H9 (cell line): ENCODE results near the gene CACNA1H. TPM values are rescaled to one million over a fixed set of nuclear protein-coding genes. Genes with fewer than 3 reads are reported as not detected.

Experiments
- DNase-seq: peaks from one replicate; pipeline ENCODE4 v3.0.0-alpha.2; 2017
- H2AFZ ChIP-seq: one replicate; pipeline ENCODE4 v1.6.1; 2013; ENCODE audit warnings: mild to moderate bottlenecking, low read length, control low read depth, moderate library complexity
- H2AK5ac ChIP-seq: 2 replicates; pipeline ENCODE4 v1.6.1; 2013; ENCODE audit warnings: low read length, control low read depth, mixed read lengths; ENCODE audit not compliant: insufficient read length
- H2BK120ac ChIP-seq: one replicate; pipeline ENCODE4 v1.6.1; 2013; ENCODE audit warnings: low read depth, mild to moderate bottlenecking, low read length, control low read depth, inconsistent platforms; ENCODE audit not compliant: poor library complexity, severe bottlenecking
- H2BK12ac ChIP-seq: 2 replicates; pipeline ENCODE4 v1.6.1; 2013; ENCODE audit warnings: low read length, control low read depth, mixed read lengths, low read depth; ENCODE audit not compliant: insufficient read length
- H2BK15ac ChIP-seq: 2 replicates; pipeline ENCODE4 v1.6.1; 2013; ENCODE audit warnings: low read depth, low read length, control low read depth
- H2BK20ac ChIP-seq: one replicate; pipeline ENCODE4 v1.6.1; 2013; ENCODE audit warnings: low read depth, mild to moderate bottlenecking, low read length, control low read depth, inconsistent platforms; ENCODE audit not compliant: poor library complexity, severe bottlenecking
- H2BK5ac ChIP-seq: 2 replicates; pipeline ENCODE4 v1.6.1; 2013; ENCODE audit warnings: low read length, control low read depth, mixed read lengths; ENCODE audit not compliant: insufficient read length
- H3K14ac ChIP-seq: 2 replicates; pipeline ENCODE4 v1.6.1; 2013; ENCODE audit warnings: low read length, control low read depth; ENCODE audit not compliant: insufficient read depth
- H3K18ac ChIP-seq: 2 replicates; pipeline ENCODE4 v1.6.1; 2013; ENCODE audit warnings: low read depth, mild to moderate bottlenecking, mixed read lengths, low read length, control low read depth; ENCODE audit not compliant: insufficient read length
- H3K23ac ChIP-seq: 2 replicates; pipeline ENCODE4 v1.6.1; 2013; ENCODE audit warnings: low read length, control low read depth, mixed read lengths, low read depth; ENCODE audit not compliant: insufficient read length
- H3K23me2 ChIP-seq: 2 replicates; pipeline ENCODE4 v1.6.1; 2013; ENCODE audit warnings: low read depth, mild to moderate bottlenecking, mixed read lengths, low read length, control low read depth; ENCODE audit not compliant: insufficient read length, poor library complexity, severe bottlenecking
- H3K27ac ChIP-seq: 2 replicates; pipeline ENCODE4 v1.5.1; 2013; ENCODE audit warnings: low read length, control low read depth, mixed read lengths, low read depth; ENCODE audit not compliant: insufficient read length
- H3K27me3 ChIP-seq: 2 replicates; pipeline ENCODE4 v1.6.1; 2013; ENCODE audit warnings: low read length, control low read depth, inconsistent platforms; ENCODE audit not compliant: insufficient read depth
- H3K4ac ChIP-seq: 2 replicates; pipeline ENCODE4 v1.6.1; 2013; ENCODE audit warnings: low read depth, mild to moderate bottlenecking, control low read depth, inconsistent platforms, low read length, moderate library complexity
- H3K4me1 ChIP-seq: 2 replicates; pipeline ENCODE4 v1.6.1; 2013; ENCODE audit warnings: low read length, control low read depth, inconsistent platforms; ENCODE audit not compliant: insufficient read depth
- H3K4me2 ChIP-seq: 2 replicates; pipeline ENCODE4 v1.6.1; 2013; ENCODE audit warnings: low read length, control low read depth, mixed read lengths; ENCODE audit not compliant: insufficient read length, insufficient read depth
- H3K56ac ChIP-seq: 2 replicates; pipeline ENCODE4 v1.6.1; 2013; ENCODE audit warnings: low read depth, mild to moderate bottlenecking, mixed read lengths, low read length, control low read depth; ENCODE audit not compliant: insufficient read length
- H3K79me1 ChIP-seq: 2 replicates; pipeline ENCODE4 v1.6.1; 2013; ENCODE audit warnings: low read depth, mild to moderate bottlenecking, moderate library complexity, low read length, control low read depth, inconsistent platforms; ENCODE audit not compliant: insufficient read depth, poor library complexity, severe bottlenecking
- H3K79me2 ChIP-seq: 2 replicates; pipeline ENCODE4 v1.6.1; 2013; ENCODE audit warnings: low read length, control low read depth, inconsistent platforms; ENCODE audit not compliant: insufficient read depth
- H3K9ac ChIP-seq: 2 replicates; pipeline ENCODE4 v1.6.1; 2013; ENCODE audit warnings: low read length, control low read depth, mixed read lengths; ENCODE audit not compliant: insufficient read length; ENCODE audit errors: extremely low read depth
- H3K9me3 ChIP-seq: one replicate; pipeline ENCODE4 v1.6.1; 2013; ENCODE audit warnings: low read depth, low read length, inconsistent platforms; ENCODE audit not compliant: control insufficient read depth
- H3T11ph ChIP-seq: one replicate; pipeline ENCODE4 v1.6.1; 2013; ENCODE audit warnings: mild to moderate bottlenecking, low read length, control low read depth, inconsistent platforms
- H4K20me1 ChIP-seq: one replicate; pipeline ENCODE4 v1.6.1; 2013; ENCODE audit not compliant: control insufficient read depth, insufficient read length, insufficient read depth
- H4K5ac ChIP-seq: 2 replicates; pipeline ENCODE4 v1.6.1; 2013; ENCODE audit warnings: low read depth, mild to moderate bottlenecking, mixed read lengths, low read length, control low read depth; ENCODE audit not compliant: insufficient read length
- H4K8ac ChIP-seq: replicated peaks from 2 replicates; pipeline ENCODE4 v1.6.1; 2013; ENCODE audit warnings: low read length, control low read depth, mixed read lengths, low read depth; ENCODE audit not compliant: insufficient read length
- H4K91ac ChIP-seq: 2 replicates; pipeline ENCODE4 v1.6.1; 2013; ENCODE audit warnings: low read depth, mild to moderate bottlenecking, moderate library complexity, mixed read lengths, low read length, control low read depth; ENCODE audit not compliant: insufficient read length
- H3K27ac Mint-ChIP-seq, 3 experiments: 2 replicates in 2 of 3; 3 replicates in 1 of 3; pipeline ENCODE4 v1.8.0; 2020 to 2021; ENCODE audit warnings: mixed read lengths in 3 of 3, mild to moderate bottlenecking in 1 of 3, moderate library complexity in 1 of 3
- H3K27me3 Mint-ChIP-seq: 2 replicates; pipeline ENCODE4 v1.8.0; 2021; ENCODE audit warnings: low read depth, mild to moderate bottlenecking, moderate library complexity, mixed read lengths
- H3K36me3 Mint-ChIP-seq, 3 experiments: 2 replicates in 2 of 3; 3 replicates in 1 of 3; pipeline ENCODE4 v1.8.0; 2020 to 2021; ENCODE audit warnings: low read depth in 3 of 3, mixed read lengths in 3 of 3; ENCODE audit not compliant: insufficient read depth in 1 of 3
- H3K4me1 Mint-ChIP-seq, 2 experiments: 2 replicates each; pipeline ENCODE4 v1.8.0; 2020; ENCODE audit warnings: mixed read lengths in 2 of 2
- H3K4me3 Mint-ChIP-seq, 2 experiments: 2 replicates in 1 of 2; 3 replicates in 1 of 2; pipeline ENCODE4 v1.8.0; 2020 to 2021; ENCODE audit warnings: mild to moderate bottlenecking in 2 of 2, mixed read lengths in 2 of 2, moderate library complexity in 1 of 2
- H3K9me3 Mint-ChIP-seq, 2 experiments: 2 replicates in 1 of 2; 3 replicates in 1 of 2; pipeline ENCODE4 v1.8.0; 2020; ENCODE audit warnings: mild to moderate bottlenecking in 2 of 2, mixed read lengths in 2 of 2, moderate library complexity in 1 of 2
- WGBS: extraction: QIAGEN DNeasy Blood & Tissue Kit; methylation state at CpG from one replicate; pipeline ENCODE4 v1.1.7; 2013; ENCODE audit warnings: missing lambda C conversion rate, low lambda C conversion rate, mixed read lengths; ENCODE audit not compliant: insufficient read length; ENCODE audit errors: extremely low coverage; 5-methylcytosine and 5-hydroxymethylcytosine counted together
- total RNA-seq: library from RNA; stranded (reverse); gene quantifications from 2 replicates; pipeline ENCODE4 v1.2.1, GENCODE V29; 2021
- TF ChIP-seq, protein P1 (sequence below): fragments of 200-600 bp; sonication (generic); conservative IDR thresholded peaks from 3 replicates; pipeline ENCODE4 v1.8.0; 2021; ENCODE audit warnings: antibody characterized with exemption, mild to moderate bottlenecking

Gene CACNA1H
- total RNA-seq, 1 experiment from 2014 or later, result 43.3 TPM

GRCh38 chr16:1165511-1165910 lies 12.6 kb downstream of the CACNA1H start:
- H3K4me1 Mint-ChIP-seq, result peaks cover 0 to 6% of the 10 kb centered on the region in 2 experiments; a peak in 2 of 4 replicates
- H2AK5ac ChIP-seq, result no peak overlapping the region
- DNase-seq, result no peak
- no peak overlapping the region for H4K5ac ChIP-seq
- no peak overlapping the region for H3T11ph ChIP-seq
- H4K8ac ChIP-seq, result no peak overlapping the region
- no peak overlapping the region for H2BK12ac ChIP-seq
- no peaks in the 10 kb centered on the region for H3K9me3 Mint-ChIP-seq
- no peak overlapping the region for H3K23ac ChIP-seq
- H3K4me2 ChIP-seq, result no peak overlapping the region
- no CpG with 5 or more reads among the region's 12 CpGs for WGBS
- H3K4me3 Mint-ChIP-seq, result no peak overlapping the region
- no peaks in the 10 kb centered on the region for H3K4me1 ChIP-seq
- H3K36me3 Mint-ChIP-seq, result no peaks in the 10 kb centered on the region; a peak in 2 of 7 replicates
- no peak overlapping the region for H2BK5ac ChIP-seq
- no peak overlapping the region for H2AFZ ChIP-seq
- H2BK20ac ChIP-seq, result no peak overlapping the region
- no peak overlapping the region for H2BK120ac ChIP-seq
- no peaks in the 10 kb centered on the region for H4K20me1 ChIP-seq
- no peak overlapping the region for H3K18ac ChIP-seq
- no peaks in the 10 kb centered on the region for H3K9me3 ChIP-seq
- H2BK15ac ChIP-seq, result no peak overlapping the region
- no peaks in the 10 kb centered on the region for H3K27me3 ChIP-seq
- no peaks in the 10 kb centered on the region for H3K79me1 ChIP-seq
- no peak overlapping the region for H3K27ac ChIP-seq
- no peak overlapping the region for H3K56ac ChIP-seq
- TF ChIP-seq, protein P1, sequence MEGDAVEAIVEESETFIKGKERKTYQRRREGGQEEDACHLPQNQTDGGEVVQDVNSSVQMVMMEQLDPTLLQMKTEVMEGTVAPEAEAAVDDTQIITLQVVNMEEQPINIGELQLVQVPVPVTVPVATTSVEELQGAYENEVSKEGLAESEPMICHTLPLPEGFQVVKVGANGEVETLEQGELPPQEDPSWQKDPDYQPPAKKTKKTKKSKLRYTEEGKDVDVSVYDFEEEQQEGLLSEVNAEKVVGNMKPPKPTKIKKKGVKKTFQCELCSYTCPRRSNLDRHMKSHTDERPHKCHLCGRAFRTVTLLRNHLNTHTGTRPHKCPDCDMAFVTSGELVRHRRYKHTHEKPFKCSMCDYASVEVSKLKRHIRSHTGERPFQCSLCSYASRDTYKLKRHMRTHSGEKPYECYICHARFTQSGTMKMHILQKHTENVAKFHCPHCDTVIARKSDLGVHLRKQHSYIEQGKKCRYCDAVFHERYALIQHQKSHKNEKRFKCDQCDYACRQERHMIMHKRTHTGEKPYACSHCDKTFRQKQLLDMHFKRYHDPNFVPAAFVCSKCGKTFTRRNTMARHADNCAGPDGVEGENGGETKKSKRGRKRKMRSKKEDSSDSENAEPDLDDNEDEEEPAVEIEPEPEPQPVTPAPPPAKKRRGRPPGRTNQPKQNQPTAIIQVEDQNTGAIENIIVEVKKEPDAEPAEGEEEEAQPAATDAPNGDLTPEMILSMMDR, result no peak
- no peak overlapping the region for H3K4ac ChIP-seq
- no peak overlapping the region for H4K91ac ChIP-seq
- no peak overlapping the region for H3K14ac ChIP-seq
- H3K27me3 Mint-ChIP-seq, result no peaks in the 10 kb centered on the region
- no peak overlapping the region for H3K27ac Mint-ChIP-seq
- no peak overlapping the region for H3K9ac ChIP-seq
- no peaks in the 10 kb centered on the region for H3K79me2 ChIP-seq
- no peaks in the 10 kb centered on the region for H3K23me2 ChIP-seq
